Uterus (tissue), 4 donors: ENCODE results near the gene WWC1. TPM values are rescaled to one million over a fixed set of nuclear protein-coding genes. Genes with fewer than 3 reads are reported as not detected.
A peak's percentile ranks its signal among the peaks of the same experiment; 100 is the strongest.

Source experiments
- DNase-seq, 2 donors: peaks; one replicate each; pipeline ENCODE4 v3.0.0-alpha.2; 2019 to 2020
- H3K27ac ChIP-seq, 2 donors: fragments of 200-600 bp; sonication (generic); 1 replicate in 1 of 2; 2 replicates in 1 of 2; pipeline ENCODE4 v1.5.1; 2016 to 2018
- H3K27me3 ChIP-seq, 2 donors: fragments of 200-600 bp; sonication (generic); one replicate each; pipeline ENCODE4 v1.5.1; 2018 to 2019; ENCODE audit warnings: control low read depth in 1 of 2
- H3K36me3 ChIP-seq, 2 donors: fragments of 200-600 bp; sonication (generic); one replicate each; pipeline ENCODE4 v1.5.1; 2019; ENCODE audit warnings: control low read depth in 1 of 2
- H3K4me1 ChIP-seq, 2 donors: fragments of 200-600 bp; sonication (generic); one replicate each; pipeline ENCODE4 v1.5.1; 2018 to 2019; ENCODE audit warnings: control low read depth in 1 of 2
- H3K4me3 ChIP-seq, 2 donors: fragments of 200-600 bp; sonication (generic); 1 replicate in 1 of 2; 2 replicates in 1 of 2; pipeline ENCODE4 v1.5.1; 2018 to 2019; ENCODE audit warnings: mild to moderate bottlenecking in 1 of 2
- H3K9me3 ChIP-seq, 2 donors: fragments of 200-600 bp; sonication (generic); one replicate each; pipeline ENCODE4 v1.5.1; 2019; ENCODE audit warnings: control low read depth in 1 of 2
- POLR2A ChIP-seq, 2 donors: fragments of 450-650 bp; IDR thresholded peaks; one replicate each; pipeline ENCODE4 v1.6.1; 2016; ENCODE audit warnings: antibody characterized with exemption in 2 of 2, mild to moderate bottlenecking in 1 of 2, moderate library complexity in 1 of 2
- intact Hi-C: fragments of 100-400 bp; cut with DNase I; formaldehyde crosslinking; loops from one replicate; pipeline ENCODE4 v1.15.1; 2023; ENCODE audit warnings: low total_unique reads
- total RNA-seq, 4 donors: library from RNA; depleted of rRNA in 3 of 4; stranded (reverse); fragments of >200 nt in 3 of 4; gene quantifications; one replicate each; pipeline versions ENCODE4 v1.1.0 to v1.2.4, GENCODE V29; 2014 to 2023
- TF ChIP-seq, protein P1 (sequence below), 4 experiments: fragments of 200-600 bp in 2 of 4; fragments of 450-650 bp in 2 of 4; sonication (generic) in 2 of 4; IDR thresholded peaks; one replicate each; pipeline ENCODE4 v1.5.1; 2016 to 2019; ENCODE audit warnings: antibody characterized with exemption in 4 of 4, mild to moderate bottlenecking in 2 of 4, moderate library complexity in 1 of 4
- donor health status: DM: yes; HTN: yes; CAD: no.

Gene WWC1
- total RNA-seq, 4 donors from 2014 or later = under 0.01 to 8.7 (median 1.9) TPM; not detected in 1

DNA sequence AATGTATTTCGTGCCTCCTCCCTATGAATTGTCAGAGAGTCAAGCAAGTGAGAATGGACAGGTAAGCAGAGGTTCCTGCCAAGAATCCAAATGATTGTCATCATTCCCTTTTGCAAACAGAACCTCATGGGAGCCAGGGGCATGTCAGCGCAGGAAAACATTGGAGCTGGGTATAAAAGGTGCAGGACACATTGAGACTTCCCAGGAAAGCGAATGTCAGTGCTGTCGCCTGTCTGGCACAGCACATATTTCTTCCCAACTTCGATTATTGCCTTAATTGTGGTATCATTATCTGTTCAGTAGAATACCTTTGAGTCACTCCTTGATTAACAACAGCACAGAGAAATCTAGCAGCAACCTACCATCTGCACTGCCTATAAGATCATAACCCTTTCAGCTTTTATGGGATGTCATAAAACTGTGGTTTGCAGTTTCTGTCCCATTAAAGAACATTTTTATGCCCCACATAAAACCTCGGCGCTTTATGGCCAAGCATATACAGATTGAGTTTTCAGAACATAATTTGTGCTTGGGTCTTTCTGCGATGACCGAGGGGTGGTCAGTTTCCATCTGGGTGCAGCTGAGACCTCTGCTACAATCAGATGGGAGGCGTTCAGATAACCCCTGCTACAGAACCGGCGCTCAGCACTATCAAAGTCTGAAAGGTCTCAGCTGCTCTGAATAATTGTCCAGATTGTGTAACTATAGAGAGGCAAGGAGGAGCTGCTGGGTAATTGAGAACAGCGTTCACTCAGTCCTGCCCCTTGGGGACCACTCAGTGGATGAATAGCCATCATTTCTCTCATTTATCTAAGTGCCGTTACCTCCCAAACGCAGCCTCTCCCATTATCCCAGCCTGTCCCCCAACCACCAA lies 30.9 kb upstream of the WWC1 start:
- intact Hi-C loops = no loop called here
- TF ChIP-seq, protein P1, sequence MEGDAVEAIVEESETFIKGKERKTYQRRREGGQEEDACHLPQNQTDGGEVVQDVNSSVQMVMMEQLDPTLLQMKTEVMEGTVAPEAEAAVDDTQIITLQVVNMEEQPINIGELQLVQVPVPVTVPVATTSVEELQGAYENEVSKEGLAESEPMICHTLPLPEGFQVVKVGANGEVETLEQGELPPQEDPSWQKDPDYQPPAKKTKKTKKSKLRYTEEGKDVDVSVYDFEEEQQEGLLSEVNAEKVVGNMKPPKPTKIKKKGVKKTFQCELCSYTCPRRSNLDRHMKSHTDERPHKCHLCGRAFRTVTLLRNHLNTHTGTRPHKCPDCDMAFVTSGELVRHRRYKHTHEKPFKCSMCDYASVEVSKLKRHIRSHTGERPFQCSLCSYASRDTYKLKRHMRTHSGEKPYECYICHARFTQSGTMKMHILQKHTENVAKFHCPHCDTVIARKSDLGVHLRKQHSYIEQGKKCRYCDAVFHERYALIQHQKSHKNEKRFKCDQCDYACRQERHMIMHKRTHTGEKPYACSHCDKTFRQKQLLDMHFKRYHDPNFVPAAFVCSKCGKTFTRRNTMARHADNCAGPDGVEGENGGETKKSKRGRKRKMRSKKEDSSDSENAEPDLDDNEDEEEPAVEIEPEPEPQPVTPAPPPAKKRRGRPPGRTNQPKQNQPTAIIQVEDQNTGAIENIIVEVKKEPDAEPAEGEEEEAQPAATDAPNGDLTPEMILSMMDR (IDR thresholded peaks at IDR 0.05) = no peak
- no peak for TF ChIP-seq POLR2A (IDR thresholded peaks at IDR 0.05)
- Histone ChIP-seq H3K36me3 (no peaks in the 10 kb centered on the region), H3K4me1 (no peaks in the 10 kb centered on the region), H3K4me3 (no peak overlapping the region), H3K27ac (no peak overlapping the region), H3K9me3 (no peaks in the 10 kb centered on the region), H3K27me3 (no peaks in the 10 kb centered on the region)
- DNase-seq = no peak

- H3K9me3 ChIP-seq = no peaks in the 10 kb centered on the region
- TF ChIP-seq POLR2A (IDR thresholded peaks at IDR 0.05) = no peak
- TF ChIP-seq, protein P1 (IDR thresholded peaks at IDR 0.05) = no peak
- no peak overlapping the region for H3K4me3 ChIP-seq
- intact Hi-C loops = no loop called here
- no peak overlapping the region for H3K27ac ChIP-seq
- H3K4me1 ChIP-seq = no peaks in the 10 kb centered on the region
- peak in 1 of 2 donors; percentile 19 for DNase-seq
- H3K36me3 ChIP-seq = no peaks in the 10 kb centered on the region
- no peaks in the 10 kb centered on the region for H3K27me3 ChIP-seq
Measured at GRCh38 chr5:168261227-168261571, 30.2 kb upstream of the WWC1 start.

DNA sequence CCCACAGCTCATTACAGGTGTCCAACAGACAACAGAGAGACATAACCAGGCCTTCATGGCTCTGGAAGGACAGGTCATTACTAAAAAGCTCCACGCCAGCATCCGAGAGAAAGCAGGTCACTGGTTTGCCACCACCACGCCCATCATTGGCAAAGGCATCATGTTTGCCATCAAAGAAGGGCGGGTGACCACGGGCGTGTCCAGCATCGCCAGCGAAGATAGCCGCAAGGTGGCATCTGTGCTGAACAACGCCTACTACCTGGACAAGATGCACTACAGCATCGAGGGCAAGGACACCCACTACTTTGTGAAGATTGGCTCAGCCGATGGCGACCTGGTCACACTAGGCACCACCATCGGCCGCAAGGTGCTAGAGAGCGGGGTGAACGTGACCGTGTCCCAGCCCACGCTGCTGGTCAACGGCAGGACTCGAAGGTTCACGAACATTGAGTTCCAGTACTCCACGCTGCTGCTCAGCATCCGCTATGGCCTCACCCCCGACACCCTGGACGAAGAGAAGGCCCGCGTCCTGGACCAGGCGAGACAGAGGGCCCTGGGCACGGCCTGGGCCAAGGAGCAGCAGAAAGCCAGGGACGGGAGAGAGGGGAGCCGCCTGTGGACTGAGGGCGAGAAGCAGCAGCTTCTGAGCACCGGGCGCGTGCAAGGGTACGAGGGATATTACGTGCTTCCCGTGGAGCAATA lies 29.3 kb upstream of the WWC1 start:
- no peaks in the 10 kb centered on the region for H3K36me3 ChIP-seq
- H3K27ac ChIP-seq = no peak overlapping the region
- H3K4me3 ChIP-seq = no peak overlapping the region
- no peaks in the 10 kb centered on the region for H3K27me3 ChIP-seq
- intact Hi-C loops = no loop called here
- DNase-seq = no peak
- H3K9me3 ChIP-seq = no peaks in the 10 kb centered on the region
- no peak for TF ChIP-seq POLR2A (IDR thresholded peaks at IDR 0.05)
- TF ChIP-seq, protein P1 (IDR thresholded peaks at IDR 0.05) = no peak
- H3K4me1 ChIP-seq = no peaks in the 10 kb centered on the region

GRCh38 chr5:168263121-168263520 lies 28.3 kb upstream of the WWC1 start:
- no peak overlapping the region for H3K4me3 ChIP-seq
- H3K27me3 ChIP-seq = no peaks in the 10 kb centered on the region
- DNase-seq = no peak
- no peak overlapping the region for H3K27ac ChIP-seq
- H3K9me3 ChIP-seq = no peaks in the 10 kb centered on the region
- intact Hi-C loops = no loop called here
- no peaks in the 10 kb centered on the region for H3K36me3 ChIP-seq
- no peaks in the 10 kb centered on the region for H3K4me1 ChIP-seq
- TF ChIP-seq POLR2A (IDR thresholded peaks at IDR 0.05) = no peak
- TF ChIP-seq, protein P1 (IDR thresholded peaks at IDR 0.05) = no peak

- H3K9me3 ChIP-seq = no peaks in the 10 kb centered on the region
- H3K27me3 ChIP-seq = no peaks in the 10 kb centered on the region
- no peak overlapping the region for H3K4me3 ChIP-seq
- TF ChIP-seq, protein P1 (IDR thresholded peaks at IDR 0.05) = no peak
- TF ChIP-seq POLR2A (IDR thresholded peaks at IDR 0.05) = no peak
- no peaks in the 10 kb centered on the region for H3K36me3 ChIP-seq
- H3K4me1 ChIP-seq = no peaks in the 10 kb centered on the region
- H3K27ac ChIP-seq = no peak overlapping the region
- DNase-seq = no peak
- intact Hi-C loops = no loop called here
Measured at GRCh38 chr5:168266016-168266415, 25.4 kb upstream of the WWC1 start.
